Measurements from ENCODE around the gene MRPS33. TPM values are rescaled to one million over a fixed set of nuclear protein-coding genes. Genes with fewer than 3 reads are reported as not detected.

The MRPS33 gene
- total RNA-seq, 1 donor from 2014 or later, result 23.2 TPM

DNA sequence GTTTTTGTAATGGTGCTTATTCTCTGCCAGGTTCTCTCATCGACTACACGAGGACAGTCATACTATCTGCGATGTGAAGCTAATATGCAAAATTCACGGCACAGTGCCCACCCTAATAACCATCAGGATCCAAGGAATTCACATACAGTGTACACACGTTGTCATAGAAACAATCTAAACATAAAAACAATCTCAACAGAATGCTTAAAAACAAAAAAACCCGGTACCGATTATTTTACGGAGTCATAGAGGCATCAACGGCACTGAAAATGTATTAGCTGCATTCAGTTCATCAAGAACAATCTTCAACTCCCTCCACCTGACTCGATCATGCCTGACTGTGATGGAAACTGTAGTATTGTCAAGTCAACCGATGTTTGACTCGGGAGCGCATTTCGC lies 628 bp downstream of the MRPS33 start:
- ATAC-seq, result peak; percentile 6
- DNase-seq (ENCODE audit: low spot score), result no peak

GRCh38 chr7:141013345-141013715 lies 1.4 kb downstream of the MRPS33 start:
- intact Hi-C loops (cut with DNase I), result loop anchor here (10.0 kb wide), 2 partner anchors 199 to 521 kb away; no protein-coding TSS in a partner anchor
- DNase-seq (ENCODE audit: low spot score) (no peak), ATAC-seq (no peak)

More for the DNA sequence above, 628 bp downstream of the MRPS33 start:
- intact Hi-C loops (cut with DNase I), result loop anchor here (10.0 kb wide), 2 partner anchors 199 to 521 kb away; no protein-coding TSS in a partner anchor

- no peak for ATAC-seq
- no peak for DNase-seq (ENCODE audit: low spot score)
- intact Hi-C loops (cut with DNase I), result loop anchor here (10.0 kb wide), 2 partner anchors 198 to 522 kb away; no protein-coding TSS in a partner anchor
Measured at GRCh38 chr7:141012696-141013344, 1.9 kb downstream of the MRPS33 start.

GRCh38 chr7:141012044-141012685 lies 2.6 kb downstream of the MRPS33 start:
- ATAC-seq (no peak), DNase-seq (ENCODE audit: low spot score) (peak; percentile 63)
- intact Hi-C loops (cut with DNase I), result loop anchor here (10.0 kb wide), 2 partner anchors 197 to 523 kb away; no protein-coding TSS in a partner anchor

- ATAC-seq (no peak), DNase-seq (ENCODE audit: low spot score) (no peak)
- intact Hi-C loops (cut with DNase I), result loop anchor here (10.0 kb wide), 2 partner anchors 197 to 523 kb away; no protein-coding TSS in a partner anchor
Measured at GRCh38 chr7:141011443-141011842, 3.3 kb downstream of the MRPS33 start.

GRCh38 chr7:141003172-141004065 lies 11.3 kb downstream of the MRPS33 start:
- intact Hi-C loops (cut with DNase I), result no loop called here
- DNase-seq (ENCODE audit: low spot score), result no peak
- no peak for ATAC-seq

GRCh38 chr7:141001546-141001945 lies 13.2 kb downstream of the MRPS33 start:
- intact Hi-C loops (cut with DNase I), result no loop called here
- no peak for ATAC-seq

GRCh38 chr7:141001122-141001521 lies 13.6 kb downstream of the MRPS33 start:
- DNase-seq (ENCODE audit: low spot score) (no peak), ATAC-seq (no peak)
- intact Hi-C loops (cut with DNase I), result no loop called here

More at GRCh38 chr7:141001546-141001945, 13.2 kb downstream of the MRPS33 start:
- DNase-seq (ENCODE audit: low spot score), result no peak

- no peak for DNase-seq (ENCODE audit: low spot score)
- intact Hi-C loops (cut with DNase I), result no loop called here
- ATAC-seq, result no peak
Measured at GRCh38 chr7:140998715-140999114, 16.0 kb downstream of the MRPS33 start.

GRCh38 chr7:140992422-140992821 lies 22.3 kb downstream of the MRPS33 start:
- ATAC-seq, result no peak
- intact Hi-C loops (cut with DNase I), result no loop called here

GRCh38 chr7:140990193-140990962 lies 24.4 kb downstream of the MRPS33 start:
- ATAC-seq (no peak), DNase-seq (ENCODE audit: low spot score) (no peak)
- intact Hi-C loops (cut with DNase I), result no loop called here

More at GRCh38 chr7:140992422-140992821, 22.3 kb downstream of the MRPS33 start:
- no peak for DNase-seq (ENCODE audit: low spot score)

DNA sequence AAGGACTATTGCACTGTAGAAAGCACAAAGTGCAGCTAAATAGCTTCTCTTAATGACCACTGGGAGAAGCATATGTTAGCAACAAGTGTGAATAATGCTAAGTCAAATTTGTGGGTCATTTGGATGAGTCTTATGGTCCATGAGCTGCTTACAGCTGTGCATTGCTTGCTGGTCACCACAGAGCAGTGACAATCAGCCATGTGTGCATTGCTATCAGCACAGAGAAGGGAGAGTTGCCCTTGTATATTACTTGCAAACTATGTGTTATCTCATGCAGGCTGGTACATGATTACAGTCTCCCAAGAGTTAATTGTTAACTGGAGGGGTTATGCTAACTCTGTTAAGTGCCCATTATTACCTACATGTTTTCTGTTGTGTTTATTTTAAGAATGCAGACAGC lies 25.7 kb downstream of the MRPS33 start:
- intact Hi-C loops (cut with DNase I), result no loop called here
- DNase-seq (ENCODE audit: low spot score) (no peak), ATAC-seq (no peak)

DNA sequence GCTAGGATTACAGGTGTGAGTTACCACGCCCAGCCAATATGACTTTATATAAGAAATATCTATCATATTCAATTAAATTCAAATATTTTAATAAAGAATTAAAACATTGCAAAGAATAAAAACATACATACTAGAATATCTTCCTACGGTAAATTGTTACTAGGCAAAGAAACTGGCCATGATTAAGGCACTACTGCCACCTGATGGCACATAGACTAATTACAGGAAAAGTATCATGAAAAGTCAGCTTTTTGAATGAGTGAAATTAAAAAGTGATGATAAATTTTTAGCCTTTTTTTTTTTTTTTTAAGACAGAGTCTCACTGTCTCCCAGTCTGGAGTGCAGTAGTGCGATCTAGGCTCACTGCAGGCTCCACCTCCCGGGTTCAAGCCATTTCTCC lies 30.9 kb downstream of the MRPS33 start:
- no peak for DNase-seq (ENCODE audit: low spot score)
- intact Hi-C loops (cut with DNase I), result no loop called here
- no peak for ATAC-seq

- intact Hi-C loops (cut with DNase I), result no loop called here
- DNase-seq (ENCODE audit: low spot score), result no peak
Measured at GRCh38 chr7:140982508-140982907, 32.2 kb downstream of the MRPS33 start.

DNA sequence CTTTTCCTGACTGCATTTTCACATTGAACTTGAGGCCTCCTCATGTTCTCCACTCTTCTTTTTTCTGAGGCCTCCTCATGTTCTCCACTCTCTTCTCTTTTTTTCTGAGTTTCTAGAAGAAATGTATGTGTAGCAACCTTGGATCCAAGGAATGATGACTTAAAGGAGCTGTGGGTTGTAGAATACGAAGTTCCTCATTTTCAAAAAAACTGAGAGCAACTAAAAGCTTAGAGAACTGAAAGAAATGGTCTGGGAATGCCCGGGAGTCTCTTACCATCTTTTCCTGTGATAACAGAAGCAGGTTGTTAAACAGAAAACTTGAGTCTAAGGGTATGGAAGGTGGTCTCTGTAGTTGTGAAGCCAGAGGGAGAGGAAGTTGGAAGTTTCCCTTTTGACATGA lies 32.8 kb downstream of the MRPS33 start:
- ATAC-seq (no peak), DNase-seq (ENCODE audit: low spot score) (no peak)
- intact Hi-C loops (cut with DNase I), result no loop called here

More at GRCh38 chr7:140982508-140982907, 32.2 kb downstream of the MRPS33 start:
- no peak for ATAC-seq

- intact Hi-C loops (cut with DNase I), result no loop called here
- ATAC-seq (no peak), DNase-seq (ENCODE audit: low spot score) (no peak)
Measured at GRCh38 chr7:140977741-140978140, 37.0 kb downstream of the MRPS33 start.

GRCh38 chr7:140972876-140973829 lies 41.6 kb downstream of the MRPS33 start:
- no peak for DNase-seq (ENCODE audit: low spot score)
- ATAC-seq, result no peak
- intact Hi-C loops (cut with DNase I), result no loop called here

GRCh38 chr7:140972344-140972743 lies 42.4 kb downstream of the MRPS33 start:
- ATAC-seq (no peak), DNase-seq (ENCODE audit: low spot score) (no peak)
- intact Hi-C loops (cut with DNase I), result no loop called here
